ENCODE data around the gene NRL. TPM values are rescaled to one million over a fixed set of nuclear protein-coding genes. Genes with fewer than 3 reads are reported as not detected.

Gene NRL
- total RNA-seq, 1 experiment from 2014 or later: 1.3 TPM

DNA sequence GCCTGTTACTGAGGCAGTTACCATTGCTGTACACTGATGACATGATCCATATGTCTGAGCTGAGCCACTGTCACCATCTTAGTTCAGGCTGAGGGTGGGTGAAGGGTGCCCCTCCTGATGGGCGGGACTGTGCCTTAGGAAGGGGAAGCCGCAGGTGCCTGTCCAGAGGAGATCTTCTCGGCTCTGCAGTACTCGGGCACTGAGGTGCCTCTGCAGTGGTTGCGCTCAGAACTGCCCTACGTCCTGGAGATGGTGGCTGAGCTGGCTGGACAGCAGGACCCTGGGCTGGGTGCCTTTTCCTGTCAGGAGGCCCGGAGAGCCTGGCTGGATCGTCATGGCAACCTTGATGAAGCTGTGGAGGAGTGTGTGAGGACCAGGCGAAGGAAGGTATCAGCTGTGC lies 36.2 kb upstream of the NRL start:
- DNase-seq (ENCODE audit: low spot score): no peak

DNA sequence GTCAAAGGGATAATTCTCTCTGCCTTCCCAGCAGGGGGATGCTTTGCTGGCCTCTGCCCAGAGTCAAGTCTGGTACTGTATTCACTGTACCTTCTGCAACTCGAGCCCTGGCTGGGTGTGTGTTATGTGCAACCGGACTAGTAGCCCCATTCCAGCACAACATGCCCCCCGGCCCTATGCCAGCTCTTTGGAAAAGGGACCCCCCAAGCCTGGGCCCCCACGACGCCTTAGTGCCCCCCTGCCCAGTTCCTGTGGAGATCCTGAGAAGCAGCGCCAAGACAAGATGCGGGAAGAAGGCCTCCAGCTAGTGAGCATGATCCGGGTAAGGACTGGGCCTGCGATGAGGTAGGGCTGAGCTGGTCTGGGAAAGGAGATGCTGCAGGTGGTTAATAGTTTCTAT lies 35.8 kb upstream of the NRL start:
- H3K9me3 Mint-ChIP-seq: no peaks in the 10 kb centered on the region
- ChIA-PET CTCF (interaction anchor here (0.7 to 4.1 kb wide), 4 partner anchors 10 to 158 kb away, joined by 3 to 19 read pairs (median 4); partner anchors contain the start of genes CIDEB, IPO4 and IRF9), POLR2A (interaction anchor here (0.7 to 1.7 kb wide), 2 partner anchors 10 to 36 kb away, joined by 3 to 4 read pairs; partner anchors contain the start of genes DCAF11, IRF9 and NRL)
- no peak overlapping the region for H3K4me3 Mint-ChIP-seq
- H3K4me1 Mint-ChIP-seq: peaks cover 18% of the 10 kb centered on the region
- H3K36me3 Mint-ChIP-seq: peaks cover 46% of the 10 kb centered on the region
- no peak for TF ChIP-seq PRRX2 (CRISPR knock-in tag; IDR thresholded peaks at IDR 0.05)
- TF ChIP-seq ZSCAN18 (CRISPR knock-in tag; IDR thresholded peaks at IDR 0.05): no peak
- no peak for TF ChIP-seq TEAD4 (CRISPR knock-in tag; IDR thresholded peaks at IDR 0.05)
- DNase-seq (ENCODE audit: low spot score): no peak
- H3K27me3 Mint-ChIP-seq (ENCODE audit: low read depth): no peaks in the 10 kb centered on the region
- no peak for ATAC-seq
- no peak overlapping the region for H3K27ac Mint-ChIP-seq

More for the DNA sequence above, 36.2 kb upstream of the NRL start:
- H3K4me1 Mint-ChIP-seq: peaks cover 13% of the 10 kb centered on the region
- no peak overlapping the region for H3K4me3 Mint-ChIP-seq
- H3K27ac Mint-ChIP-seq: no peak overlapping the region
- ATAC-seq: no peak
- H3K9me3 Mint-ChIP-seq: no peaks in the 10 kb centered on the region
- TF ChIP-seq TP53 (CRISPR knock-in tag; IDR thresholded peaks at IDR 0.05): no peak
- no peak for TF ChIP-seq IRF2 (CRISPR knock-in tag; IDR thresholded peaks at IDR 0.05; ENCODE audit: borderline replicate concordance, low read depth)
- TF ChIP-seq ATF6 (CRISPR knock-in tag; IDR thresholded peaks at IDR 0.05): no peak
- no peak for TF ChIP-seq TCF7 (CRISPR knock-in tag; IDR thresholded peaks at IDR 0.05; ENCODE audit: low read depth)
- H3K36me3 Mint-ChIP-seq: peaks cover 51% of the 10 kb centered on the region
- ChIA-PET CTCF (interaction anchor here (0.7 to 4.1 kb wide), 5 partner anchors 10 to 157 kb away, joined by 3 to 19 read pairs (median 4); partner anchors contain the start of genes CIDEB, IPO4 and IRF9), POLR2A (interaction anchor here (0.7 to 1.7 kb wide), 4 partner anchors 10 to 41 kb away, joined by 3 to 4 read pairs (median 3); partner anchors contain the start of genes DCAF11, EMC9, IRF9 and NRL)
- no peaks in the 10 kb centered on the region for H3K27me3 Mint-ChIP-seq (ENCODE audit: low read depth)

DNA sequence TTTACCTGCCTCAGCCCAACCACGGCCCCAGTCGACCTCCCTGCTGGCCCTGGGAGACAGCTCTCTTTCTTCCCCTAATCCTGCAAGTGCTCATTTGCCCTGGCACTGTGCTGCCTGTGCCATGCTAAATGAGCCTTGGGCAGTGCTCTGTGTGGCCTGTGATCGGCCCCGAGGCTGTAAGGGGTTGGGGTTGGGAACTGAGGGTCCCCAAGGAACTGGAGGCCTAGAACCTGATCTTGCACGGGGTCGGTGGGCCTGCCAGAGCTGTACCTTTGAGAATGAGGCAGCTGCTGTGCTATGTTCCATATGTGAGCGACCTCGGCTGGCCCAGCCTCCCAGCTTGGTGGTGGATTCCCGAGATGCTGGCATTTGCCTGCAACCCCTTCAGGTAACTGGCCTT lies 35.3 kb upstream of the NRL start:
- ATAC-seq (no peak), DNase-seq (ENCODE audit: low spot score) (no peak)
- POLR2A ChIA-PET: interaction anchor here (1.7 kb wide), 1 partner anchor 11 kb away, joined by 4 read pairs; the partner anchor contains the start of gene IRF9
- H3K4me3 Mint-ChIP-seq: no peak overlapping the region
- H3K27me3 Mint-ChIP-seq (ENCODE audit: low read depth): no peaks in the 10 kb centered on the region
- CTCF ChIA-PET: interaction anchor here (0.7 to 4.1 kb wide), 3 partner anchors 11 to 42 kb away, joined by 3 to 19 read pairs (median 4); partner anchors contain the start of genes IPO4 and IRF9
- peaks cover 43% of the 10 kb centered on the region for H3K36me3 Mint-ChIP-seq
- H3K4me1 Mint-ChIP-seq: peaks cover 21% of the 10 kb centered on the region
- no peak overlapping the region for H3K27ac Mint-ChIP-seq
- TF ChIP-seq TP53 (CRISPR knock-in tag; IDR thresholded peaks at IDR 0.05) (no peak), ZNF425 (CRISPR knock-in tag; conservative IDR thresholded peaks at IDR 0.05) (no peak)
- TF ChIP-seq, protein P1, sequence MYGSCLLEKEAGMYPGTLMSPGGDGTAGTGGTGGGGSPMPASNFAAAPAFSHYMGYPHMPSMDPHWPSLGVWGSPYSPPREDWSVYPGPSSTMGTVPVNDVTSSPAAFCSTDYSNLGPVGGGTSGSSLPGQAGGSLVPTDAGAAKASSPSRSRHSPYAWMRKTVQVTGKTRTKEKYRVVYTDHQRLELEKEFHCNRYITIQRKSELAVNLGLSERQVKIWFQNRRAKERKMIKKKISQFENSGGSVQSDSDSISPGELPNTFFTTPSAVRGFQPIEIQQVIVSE (CRISPR knock-in tag; IDR thresholded peaks at IDR 0.05; ENCODE audit: borderline replicate concordance): no peak
- H3K9me3 Mint-ChIP-seq: no peaks in the 10 kb centered on the region

- Mint-ChIP-seq H3K27ac (no peak overlapping the region), H3K4me3 (peak overlapping the region; percentile 99), H3K27me3 (ENCODE audit: low read depth) (no peaks in the 10 kb centered on the region), H3K9me3 (no peaks in the 10 kb centered on the region), H3K36me3 (peaks cover 40% of the 10 kb centered on the region), H3K4me1 (peaks cover 21% of the 10 kb centered on the region)
- CTCF ChIA-PET: interaction anchor here (3.4 to 4.1 kb wide), 3 partner anchors 11 to 41 kb away, joined by 19 to 55 read pairs (median 20); partner anchors contain the start of gene IRF9
- no peak for ATAC-seq
- no peak for DNase-seq (ENCODE audit: low spot score)
- POLR2A ChIA-PET: interaction anchor here (1.7 kb wide), 1 partner anchor 11 kb away, joined by 4 read pairs; the partner anchor contains the start of gene IRF9
- TF ChIP-seq STAT6 (CRISPR knock-in tag; conservative IDR thresholded peaks at IDR 0.05; ENCODE audit: low read depth): no peak
- no peak for TF ChIP-seq NR2C2 (CRISPR knock-in tag; IDR thresholded peaks at IDR 0.05)
- no peak for TF ChIP-seq IRF1 (CRISPR knock-in tag; IDR thresholded peaks at IDR 0.05)
- TF ChIP-seq ATF3 (CRISPR knock-in tag; conservative IDR thresholded peaks at IDR 0.05): no peak
- no peak for TF ChIP-seq ATF6 (CRISPR knock-in tag; IDR thresholded peaks at IDR 0.05)
Measured at GRCh38 chr14:24149302-24149969, 34.7 kb upstream of the NRL start.
